SU-DHL-6 (cell line): ENCODE measurements around the gene PPP1R14B.

ENCODE experiments used
- CTCF ChIP-seq: fragments of 200-600 bp; sonication (generic); IDR thresholded peaks from one replicate; pipeline ENCODE4 v1.5.1; 2017; ENCODE audit warnings: antibody characterized with exemption, mild to moderate bottlenecking, low read length, moderate library complexity; ENCODE audit not compliant: insufficient read depth, poor library complexity, severe bottlenecking
- EZH2phosphoT487 ChIP-seq: fragments of 200-600 bp; sonication (generic), shearing (Covaris generic); conservative IDR thresholded peaks from 2 replicates; pipeline ENCODE4 v1.6.1; 2018; ENCODE audit warnings: mild to moderate bottlenecking, antibody characterized with exemption, low read length, moderate library complexity, mixed read lengths

GRCh38 chr11:64286801-64287159, 40.0 kb upstream of the PPP1R14B start:
- TF ChIP-seq CTCF (no peak), EZH2phosphoT487 (no peak)
